Thoracic aorta (tissue), 2 donors: ENCODE data around the gene WDR45. TPM values are rescaled to one million over a fixed set of nuclear protein-coding genes. Genes with fewer than 3 reads are reported as not detected.
"Not testable (repeated sequence)": the region's sequence is repeated elsewhere in the genome, so short reads cannot be mapped to it uniquely, and the experiment has no call there.

ENCODE experiments used
- ATAC-seq: fragments of 150-250 bp; one replicate; pipeline ENCODE4 v1.8.0; 2017; ENCODE audit warnings: low read depth; ENCODE audit not compliant: insufficient number of reproducible peaks, low FRiP score
- DNase-seq: peaks from one replicate; pipeline ENCODE4 v3.0.0-alpha.2; 2020; ENCODE audit warnings: low spot score
- H3K27ac ChIP-seq, 2 donors: fragments of 200-600 bp; sonication (generic); 1 replicate in 1 of 2; 2 replicates in 1 of 2; pipeline ENCODE4 v1.5.1; 2016; ENCODE audit warnings: mild to moderate bottlenecking in 2 of 2, moderate library complexity in 2 of 2
- H3K27me3 ChIP-seq: fragments of 200-600 bp; sonication (generic); replicated peaks from 2 replicates; pipeline ENCODE4 v1.6.0; 2016; ENCODE audit warnings: mild to moderate bottlenecking; ENCODE audit not compliant: insufficient read depth
- H3K36me3 ChIP-seq: fragments of 200-600 bp; sonication (generic); one replicate; pipeline ENCODE4 v1.5.1; 2016
- H3K4me1 ChIP-seq, 2 donors: fragments of 200-600 bp; sonication (generic); 1 replicate in 1 of 2; 2 replicates in 1 of 2; pipeline versions ENCODE4 v1.5.1 to v1.6.0; 2016; ENCODE audit warnings: low read depth in 2 of 2, mild to moderate bottlenecking in 1 of 2; ENCODE audit not compliant: control insufficient read depth in 1 of 2
- H3K4me3 ChIP-seq: fragments of 200-600 bp; sonication (generic); 2 replicates; pipeline ENCODE4 v1.5.1; 2016; ENCODE audit warnings: mild to moderate bottlenecking
- H3K9me3 ChIP-seq: fragments of 200-600 bp; sonication (generic); 2 replicates; pipeline ENCODE4 v1.5.1; 2016
- CTCF ChIP-seq: fragments of 200-600 bp; sonication (generic); IDR thresholded peaks from one replicate; pipeline ENCODE4 v1.5.1; 2019; ENCODE audit warnings: antibody characterized with exemption
- total RNA-seq, 2 donors: library from RNA; depleted of rRNA; stranded (reverse); fragments of >200 nt; gene quantifications; one replicate each; pipeline versions ENCODE4 v1.1.0 to v1.2.3, GENCODE V29; 2016

Gene WDR45
- 100 to 1,000 TPM in 1 of 2 donors, 10 to 100 TPM in 1; 90.2 to 108 TPM for total RNA-seq

GRCh38 chrX:49079489-49080428 is at the start of gene WDR45:
TSS of gene WDR45 (minus strand) at chrX:49079887. CDS start at chrX:49078095, 1,792 bp downstream.
- Histone ChIP-seq H3K4me3 (peak within 1 kb of the TSS; percentile 84), H3K9me3 (no peaks in the 10 kb centered on the region), H3K27ac (peak within 1 kb of the TSS; percentile 80 to 95), H3K36me3 (no peaks in the 10 kb centered on the region), H3K4me1 (no peaks in the 10 kb centered on the region), H3K27me3 (no peaks in the 10 kb centered on the region)
- TF ChIP-seq CTCF: no peak
- DNase-seq (no peak), ATAC-seq (peak; percentile 55)

- Histone ChIP-seq H3K4me1 (no peaks in the 10 kb centered on the region), H3K27me3 (no peaks in the 10 kb centered on the region), H3K27ac (no peak overlapping the region), H3K9me3 (no peaks in the 10 kb centered on the region), H3K4me3 (no peak overlapping the region), H3K36me3 (no peaks in the 10 kb centered on the region)
- no peak for ATAC-seq
- DNase-seq: no peak
- TF ChIP-seq CTCF: no peak
These were observed 49.7 kb upstream of the WDR45 start for GRCh38 chrX:49129427-49129826.

DNA sequence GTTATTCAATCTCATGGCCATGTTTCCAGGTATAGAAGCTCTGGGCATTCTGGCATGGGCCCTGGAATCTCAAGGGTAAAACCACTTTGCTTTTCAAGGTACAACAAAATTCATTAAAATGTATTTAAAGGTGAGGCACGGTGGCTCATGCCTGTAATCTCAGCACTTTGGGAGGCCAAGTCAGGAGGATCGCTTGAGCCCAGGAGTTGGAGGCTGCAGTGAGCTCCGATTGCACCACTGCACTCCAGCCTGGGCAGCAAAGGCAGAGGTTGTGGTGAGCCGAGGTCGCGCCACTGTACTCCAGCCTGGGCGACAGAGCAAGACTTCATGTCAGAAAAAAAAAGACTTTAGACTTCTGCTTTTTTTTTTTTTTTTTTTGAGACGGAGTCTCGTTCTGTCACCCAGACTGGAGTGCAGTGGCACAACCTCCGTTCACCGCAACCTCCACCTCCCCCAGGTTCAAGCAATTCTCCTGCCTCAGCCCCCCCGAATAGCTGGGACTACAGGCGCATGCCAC is 48.1 kb upstream of the WDR45 start:
- not testable (repeated sequence) for H3K36me3 ChIP-seq, DNase-seq

GRCh38 chrX:49122499-49122898 is 42.8 kb upstream of the WDR45 start:
- Histone ChIP-seq H3K4me1 (peaks cover 0 to 13% of the 10 kb centered on the region in 2 donors), H3K4me3 (peak overlapping the region; percentile 90), H3K9me3 (no peaks in the 10 kb centered on the region), H3K27ac (no peak overlapping the region), H3K36me3 (peaks cover 12% of the 10 kb centered on the region), H3K27me3 (no peaks in the 10 kb centered on the region)
- no peak for TF ChIP-seq CTCF
- DNase-seq (no peak), ATAC-seq (no peak)

More for the DNA sequence above, 48.1 kb upstream of the WDR45 start:
- not testable (repeated sequence) for H3K27me3 ChIP-seq, H3K9me3 ChIP-seq, ATAC-seq, H3K4me3 ChIP-seq, H3K27ac ChIP-seq, H3K4me1 ChIP-seq

- no peak overlapping the region for H3K4me3 ChIP-seq
- ATAC-seq: no peak
- peaks cover 27% of the 10 kb centered on the region for H3K36me3 ChIP-seq
- peaks cover 0 to 13% of the 10 kb centered on the region in 2 donors for H3K4me1 ChIP-seq
- no peak overlapping the region for H3K27ac ChIP-seq
- no peaks in the 10 kb centered on the region for H3K9me3 ChIP-seq
- H3K27me3 ChIP-seq: no peaks in the 10 kb centered on the region
- TF ChIP-seq CTCF: no peak
- no peak for DNase-seq
These were observed 40.4 kb upstream of the WDR45 start for GRCh38 chrX:49120091-49120490.
